T-helper 17 cell (primary cell): ENCODE results near the gene HTR4. TPM values are rescaled to one million over a fixed set of nuclear protein-coding genes. Genes with fewer than 3 reads are reported as not detected.
A peak's percentile ranks its signal among the peaks of the same experiment; 100 is the strongest.

ENCODE experiments used
- ATAC-seq: fragments of 150-1000 bp; cut with Tn5 transposase; 2 replicates; pipeline ENCODE4 v1.10.0; 2021; ENCODE audit warnings: mild to moderate bottlenecking, moderate library complexity
- DNase-seq, 3 donors: peaks; one replicate each; pipeline versions ENCODE4 v3.0.0 to v3.0.0-alpha.2; 2020 to 2021
- H3K9me3 ChIP-seq: one replicate; pipeline ENCODE4 v1.7.0; 2013; ENCODE audit warnings: low read length, mild to moderate bottlenecking; ENCODE audit not compliant: control insufficient read depth, poor library complexity, severe bottlenecking
- H3K27ac Mint-ChIP-seq: one replicate; pipeline ENCODE4 v1.8.0; 2022; ENCODE audit warnings: mild to moderate bottlenecking, moderate library complexity, mixed read lengths
- H3K27me3 Mint-ChIP-seq: one replicate; pipeline ENCODE4 v1.8.0; 2022; ENCODE audit warnings: mixed read lengths
- H3K36me3 Mint-ChIP-seq: one replicate; pipeline ENCODE4 v1.8.0; 2022; ENCODE audit warnings: low read depth, mixed read lengths
- H3K4me1 Mint-ChIP-seq: one replicate; pipeline ENCODE4 v1.8.0; 2022; ENCODE audit warnings: mild to moderate bottlenecking, mixed read lengths
- H3K4me3 Mint-ChIP-seq: one replicate; pipeline ENCODE4 v1.8.0; 2022; ENCODE audit warnings: mild to moderate bottlenecking, moderate library complexity, mixed read lengths
- total RNA-seq, 4 donors: library from RNA in 2 of 4; stranded (reverse) in 2 of 4; gene quantifications; one replicate each; pipeline ENCODE4 v1.2.3 and lab custom pipeline; 2022 to 2026

The HTR4 gene
- total RNA-seq, 2 donors from 2014 or later, result not detected

DNA sequence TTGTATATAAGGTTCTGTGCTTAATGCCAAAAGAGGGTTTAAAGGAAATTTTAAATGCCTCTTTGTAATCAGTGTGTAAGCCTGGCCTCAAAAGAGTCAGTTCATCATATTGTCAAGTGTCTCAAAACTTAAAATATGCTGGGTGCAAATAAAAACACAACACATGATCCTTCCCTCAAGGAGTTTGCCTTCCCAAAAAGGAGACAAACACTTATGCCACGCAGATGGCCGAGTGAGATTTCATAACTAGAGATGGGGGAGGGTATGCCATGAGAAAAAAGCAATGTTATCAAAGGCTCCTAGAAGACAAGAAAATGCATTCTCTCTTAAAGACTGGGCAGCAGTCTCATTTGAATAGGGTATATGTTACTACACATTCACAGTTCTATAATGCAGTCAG is 215.4 kb downstream of the HTR4 start:
- DNase-seq, result no peak
- Mint-ChIP-seq H3K4me1 (peaks cover 2% of the 10 kb centered on the region), H3K36me3 (no peaks in the 10 kb centered on the region), H3K27ac (no peak overlapping the region), H3K4me3 (no peak overlapping the region), H3K27me3 (no peaks in the 10 kb centered on the region)
- ATAC-seq, result no peak
- no peaks in the 10 kb centered on the region for H3K9me3 ChIP-seq

GRCh38 chr5:148437249-148437648 is 217.1 kb downstream of the HTR4 start:
- peak overlapping the region; percentile 67 for H3K27ac Mint-ChIP-seq
- DNase-seq, result no peak
- H3K4me1 Mint-ChIP-seq, result no peaks in the 10 kb centered on the region
- no peak overlapping the region for H3K4me3 Mint-ChIP-seq
- ATAC-seq, result no peak
- H3K27me3 Mint-ChIP-seq, result no peaks in the 10 kb centered on the region
- peaks cover 5% of the 10 kb centered on the region for H3K36me3 Mint-ChIP-seq
- no peaks in the 10 kb centered on the region for H3K9me3 ChIP-seq

DNA sequence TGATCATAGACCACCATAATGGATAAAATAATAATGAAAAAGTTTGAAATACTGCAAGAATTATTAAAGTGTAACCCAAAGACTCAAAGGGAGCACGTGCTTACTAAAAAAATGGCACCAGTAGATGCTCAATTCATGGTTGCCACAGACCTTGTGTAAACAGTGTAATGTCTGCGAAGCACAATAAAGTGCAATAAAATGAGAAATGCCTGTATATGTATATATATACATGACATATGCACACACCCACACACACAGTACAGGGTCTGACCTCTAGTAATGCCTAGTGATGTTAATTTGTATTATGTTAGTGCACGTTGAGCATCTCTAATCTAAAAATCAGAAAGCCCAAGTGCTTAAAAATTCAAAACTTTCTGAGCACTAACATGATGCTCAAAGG is 218.3 kb downstream of the HTR4 start:
- H3K27me3 Mint-ChIP-seq, result no peaks in the 10 kb centered on the region
- H3K36me3 Mint-ChIP-seq, result peaks cover 5% of the 10 kb centered on the region
- no peak for ATAC-seq
- H3K27ac Mint-ChIP-seq, result no peak overlapping the region
- DNase-seq, result no peak
- H3K9me3 ChIP-seq, result no peaks in the 10 kb centered on the region
- H3K4me3 Mint-ChIP-seq, result no peak overlapping the region
- H3K4me1 Mint-ChIP-seq, result peaks cover under 1% of the 10 kb centered on the region

- DNase-seq (no peak), ATAC-seq (no peak)
- H3K27me3 Mint-ChIP-seq, result no peaks in the 10 kb centered on the region
- H3K36me3 Mint-ChIP-seq, result peaks cover 8% of the 10 kb centered on the region
- no peak overlapping the region for H3K27ac Mint-ChIP-seq
- no peak overlapping the region for H3K4me3 Mint-ChIP-seq
- H3K9me3 ChIP-seq, result no peaks in the 10 kb centered on the region
- peaks cover 6% of the 10 kb centered on the region for H3K4me1 Mint-ChIP-seq
Measured at GRCh38 chr5:148433826-148434225, 220.5 kb downstream of the HTR4 start.

Other genes with a start within 250 kb of the HTR4 start
- gene ADRB2, start 172.1 kb upstream of the HTR4 start, total RNA-seq, result 1 to 10 TPM; 2.9 to 5.7 TPM